ENCODE results near the gene PARVB. TPM values are rescaled to one million over a fixed set of nuclear protein-coding genes. Genes with fewer than 3 reads are reported as not detected.

PARVB gene
- total and polyA plus RNA-seq, 7 experiments from 2014 or later, result 0.18 to 51.2 (median 4.2) TPM

DNA sequence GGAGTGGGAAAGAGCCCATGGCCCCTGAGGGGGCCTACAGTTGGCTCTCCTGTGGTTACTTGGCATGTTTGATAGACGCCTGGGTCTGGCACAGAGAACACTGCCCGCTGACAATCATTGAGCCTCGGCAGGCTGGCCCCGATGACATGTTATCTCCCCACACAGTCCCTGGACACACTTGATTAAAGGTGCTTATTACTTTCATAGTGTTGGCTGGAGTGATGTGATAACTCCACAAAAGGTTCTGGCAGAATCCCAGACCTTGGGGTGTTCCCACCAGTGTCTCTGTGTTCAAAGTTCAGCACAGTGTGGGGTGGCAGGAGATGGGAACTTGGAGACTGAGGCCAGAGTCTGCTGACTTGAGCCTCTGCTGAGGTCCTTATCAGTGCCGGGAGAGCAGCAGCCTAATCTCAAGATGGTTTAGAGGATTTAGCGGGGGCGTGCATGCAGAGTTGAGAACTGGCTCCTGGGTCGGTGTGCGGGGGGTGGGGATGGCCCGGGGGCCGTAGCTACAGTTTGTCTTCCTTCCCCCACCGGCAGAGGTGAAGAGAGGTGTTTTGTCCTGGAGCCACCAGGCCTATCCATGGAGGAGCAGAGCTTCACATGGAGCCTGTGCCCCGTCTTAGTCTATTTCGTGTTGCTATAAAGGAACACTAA, 22.5 kb downstream of the PARVB start:
- H3K27me3 ChIP-seq (ENCODE audit: control insufficient read depth in 2 of 2, insufficient read depth in 2 of 2, low read length in 2 of 2), result no peaks in the 10 kb centered on the region
- DNase-seq, result no peak
- H3K9me3 ChIP-seq (ENCODE audit: control insufficient read depth in 2 of 3, low read length in 3 of 3), result no peaks in the 10 kb centered on the region
- no peak for ATAC-seq
- H3K4me1 ChIP-seq (ENCODE audit: control insufficient read depth in 2 of 2, insufficient read depth in 2 of 2, low read length in 2 of 2), result peaks cover 0 to 3% of the 10 kb centered on the region in 2 donors
- intact Hi-C loops (cut with micrococcal nuclease), result no loop called here
- Mint-ChIP-seq H3K27ac (peak overlapping the region in 1 of 9 donors; percentile 70), H3K4me3 (no peak overlapping the region), H3K4me1 (peaks cover 10 to 55% (median 25%) of the 10 kb centered on the region in 7 donors), H3K9me3 (peaks cover 0 to 1% (median 0%) of the 10 kb centered on the region in 11 donors), H3K27me3 (peaks cover 0 to 12% (median 4%) of the 10 kb centered on the region in 5 donors), H3K36me3 (peaks cover 0 to 6% (median 0%) of the 10 kb centered on the region in 5 donors)
- no peaks in the 10 kb centered on the region for H3K36me3 ChIP-seq (ENCODE audit: control insufficient read depth in 2 of 3, insufficient read depth in 3 of 3, low read length in 3 of 3)
- H3K27ac ChIP-seq (ENCODE audit: low read depth, low read length), result no peak overlapping the region
- CTCF ChIA-PET, result no interaction called here
- no peak overlapping the region for H3K4me3 ChIP-seq (ENCODE audit: low read length)
- POLR2A ChIA-PET, result no interaction called here

DNA sequence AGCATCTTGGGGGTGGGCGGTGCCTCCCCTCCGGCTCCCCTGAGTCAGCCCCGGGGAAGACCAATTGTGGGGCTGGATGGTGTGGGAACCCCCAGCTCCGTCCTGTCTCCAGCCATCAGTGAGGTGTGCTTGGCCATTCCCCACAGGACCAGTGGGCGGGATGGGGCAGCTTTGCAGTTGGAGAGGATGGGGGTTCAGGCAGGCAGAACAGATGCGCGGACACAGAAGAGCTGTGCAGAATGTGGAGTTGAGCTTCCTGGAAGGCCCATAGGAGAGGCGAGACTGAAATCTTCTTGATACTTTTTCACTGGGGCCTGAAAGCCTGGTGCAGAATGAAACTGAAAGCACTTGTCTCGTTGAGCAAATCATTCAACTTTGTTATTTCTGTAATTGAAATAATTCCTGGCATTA, 23.8 kb downstream of the PARVB start:
- peaks cover 0 to 14% (median 4%) of the 10 kb centered on the region in 5 donors for H3K27me3 Mint-ChIP-seq
- intact Hi-C loops (cut with micrococcal nuclease), result no loop called here
- ChIA-PET POLR2A (no interaction called here), CTCF (no interaction called here)
- no peak for ATAC-seq
- DNase-seq, result no peak
- H3K4me1 ChIP-seq (ENCODE audit: control insufficient read depth in 2 of 2, insufficient read depth in 2 of 2, low read length in 2 of 2), result peaks cover 0 to 3% of the 10 kb centered on the region in 2 donors
- H3K27ac ChIP-seq (ENCODE audit: low read depth, low read length), result no peak overlapping the region
- peak overlapping the region in 8 of 10 donors; percentile 29 to 86 (median 62) for H3K4me3 Mint-ChIP-seq
- H3K27ac Mint-ChIP-seq, result peak overlapping the region in 2 of 9 donors; percentile 66 to 89
- no peaks in the 10 kb centered on the region for H3K27me3 ChIP-seq (ENCODE audit: control insufficient read depth in 2 of 2, insufficient read depth in 2 of 2, low read length in 2 of 2)
- H3K4me3 ChIP-seq (ENCODE audit: low read length), result no peak overlapping the region
- H3K9me3 Mint-ChIP-seq, result peaks cover 0 to 1% (median 0%) of the 10 kb centered on the region in 11 donors
- H3K36me3 Mint-ChIP-seq, result peaks cover 0 to 6% (median 0%) of the 10 kb centered on the region in 5 donors
- H3K4me1 Mint-ChIP-seq, result peaks cover 7 to 57% (median 18%) of the 10 kb centered on the region in 7 donors
- no peaks in the 10 kb centered on the region for H3K36me3 ChIP-seq (ENCODE audit: control insufficient read depth in 2 of 3, insufficient read depth in 3 of 3, low read length in 3 of 3)
- H3K9me3 ChIP-seq (ENCODE audit: control insufficient read depth in 2 of 3, low read length in 3 of 3), result no peaks in the 10 kb centered on the region

DNA sequence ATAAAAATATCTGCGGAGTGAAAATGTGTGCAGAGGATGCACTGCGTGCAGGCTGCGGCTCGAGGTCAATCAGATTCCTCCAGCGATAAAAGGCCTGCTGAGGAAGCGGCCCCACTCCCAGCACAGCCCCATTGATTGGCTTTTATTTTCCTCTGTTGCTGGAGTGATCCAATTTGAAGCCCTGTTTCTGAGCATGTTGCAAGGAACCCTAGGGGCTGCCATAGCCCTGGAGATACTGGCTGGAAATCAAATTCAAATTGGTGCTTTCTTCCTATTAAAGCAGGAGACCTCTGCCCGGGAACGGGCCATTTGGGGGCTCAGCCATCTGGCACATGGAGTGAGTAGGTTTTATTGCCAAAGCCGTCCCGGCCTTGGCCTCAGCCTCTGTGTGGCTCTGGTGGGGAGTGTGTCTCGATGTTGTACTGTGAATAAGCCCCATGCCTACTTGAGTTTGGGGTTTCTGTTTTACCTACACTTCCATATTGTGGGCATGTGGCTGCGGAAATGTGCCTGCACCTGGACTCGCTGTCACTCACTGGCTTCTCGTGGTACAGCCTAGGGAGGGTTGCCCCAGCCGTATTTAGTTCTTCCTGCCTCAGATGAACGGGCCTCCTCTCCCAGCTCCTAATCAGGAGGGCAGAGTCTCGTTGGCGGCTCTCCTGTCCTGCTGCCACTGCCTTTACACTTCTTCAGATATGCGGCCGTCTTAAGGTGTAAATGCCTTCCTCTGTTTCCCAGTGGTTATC, 25.6 kb downstream of the PARVB start:
- H3K36me3 ChIP-seq (ENCODE audit: control insufficient read depth in 2 of 3, insufficient read depth in 3 of 3, low read length in 3 of 3), result no peaks in the 10 kb centered on the region
- H3K9me3 ChIP-seq (ENCODE audit: control insufficient read depth in 2 of 3, low read length in 3 of 3), result no peaks in the 10 kb centered on the region
- intact Hi-C loops (cut with micrococcal nuclease), result no loop called here
- ATAC-seq (peak; percentile 20), DNase-seq (no peak)
- peak overlapping the region in 6 of 10 donors; percentile 7 to 55 (median 22) for H3K4me3 Mint-ChIP-seq
- ChIA-PET CTCF (no interaction called here), POLR2A (no interaction called here)
- H3K27ac Mint-ChIP-seq, result peak overlapping the region in 2 of 9 donors; percentile 49 to 62
- H3K9me3 Mint-ChIP-seq, result peaks cover 0 to 1% (median 0%) of the 10 kb centered on the region in 11 donors
- peaks cover 0 to 6% (median 0%) of the 10 kb centered on the region in 5 donors for H3K36me3 Mint-ChIP-seq
- H3K27me3 Mint-ChIP-seq, result peaks cover 0 to 14% (median 4%) of the 10 kb centered on the region in 5 donors
- peaks cover 7 to 59% (median 16%) of the 10 kb centered on the region in 7 donors for H3K4me1 Mint-ChIP-seq
- no peak overlapping the region for H3K27ac ChIP-seq (ENCODE audit: low read depth, low read length)
- H3K27me3 ChIP-seq (ENCODE audit: control insufficient read depth in 2 of 2, insufficient read depth in 2 of 2, low read length in 2 of 2), result no peaks in the 10 kb centered on the region
- no peak overlapping the region for H3K4me3 ChIP-seq (ENCODE audit: low read length)
- H3K4me1 ChIP-seq (ENCODE audit: control insufficient read depth in 2 of 2, insufficient read depth in 2 of 2, low read length in 2 of 2), result peaks cover 0 to 3% of the 10 kb centered on the region in 2 donors

DNA sequence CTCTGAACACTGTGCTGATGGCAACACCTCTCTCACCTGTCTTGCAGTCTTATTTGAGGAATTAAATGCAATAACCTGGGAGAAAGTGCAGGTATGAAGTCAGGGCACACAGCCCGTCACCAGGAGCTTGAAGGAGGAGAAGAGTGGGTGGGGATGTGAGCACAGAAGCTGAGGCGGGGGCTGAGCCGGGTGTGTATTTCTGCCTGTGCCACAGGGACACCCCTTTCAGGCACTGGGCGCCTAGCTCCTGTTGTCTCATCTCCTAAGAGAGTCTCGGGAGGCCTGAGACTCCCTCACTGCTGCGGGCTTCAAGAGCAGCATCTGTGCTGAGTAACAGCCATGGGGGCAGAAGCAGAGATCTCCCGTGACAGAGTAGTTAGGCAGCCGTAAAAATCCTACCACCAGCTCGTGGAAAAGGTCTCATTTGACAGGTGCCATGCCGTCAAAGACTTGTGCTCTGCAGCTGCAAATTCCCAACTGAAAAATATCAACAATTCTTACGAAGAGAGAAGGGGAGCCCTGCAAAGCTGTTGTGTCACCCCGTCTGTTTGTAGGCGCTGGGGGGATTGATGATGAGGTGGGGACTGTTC, 26.8 kb downstream of the PARVB start:
- peaks cover 0 to 3% of the 10 kb centered on the region in 2 donors for H3K4me1 ChIP-seq (ENCODE audit: control insufficient read depth in 2 of 2, insufficient read depth in 2 of 2, low read length in 2 of 2)
- H3K9me3 ChIP-seq (ENCODE audit: control insufficient read depth in 2 of 3, low read length in 3 of 3), result no peaks in the 10 kb centered on the region
- ATAC-seq (no peak), DNase-seq (no peak)
- no peaks in the 10 kb centered on the region for H3K27me3 ChIP-seq (ENCODE audit: control insufficient read depth in 2 of 2, insufficient read depth in 2 of 2, low read length in 2 of 2)
- H3K4me3 Mint-ChIP-seq, result peak overlapping the region in 2 of 10 donors; percentile 3 to 26
- ChIA-PET POLR2A (no interaction called here), CTCF (interaction anchor here (0.8 kb wide), 1 partner anchor 115 kb away, joined by 3 read pairs; no protein-coding TSS in a partner anchor)
- peaks cover 0 to 1% (median 0%) of the 10 kb centered on the region in 11 donors for H3K9me3 Mint-ChIP-seq
- no peaks in the 10 kb centered on the region for H3K36me3 ChIP-seq (ENCODE audit: control insufficient read depth in 2 of 3, insufficient read depth in 3 of 3, low read length in 3 of 3)
- peaks cover 0 to 14% (median 4%) of the 10 kb centered on the region in 5 donors for H3K27me3 Mint-ChIP-seq
- no peak overlapping the region for H3K27ac ChIP-seq (ENCODE audit: low read depth, low read length)
- H3K4me1 Mint-ChIP-seq, result peaks cover 7 to 53% (median 16%) of the 10 kb centered on the region in 7 donors
- no peak overlapping the region for H3K4me3 ChIP-seq (ENCODE audit: low read length)
- H3K36me3 Mint-ChIP-seq, result peaks cover 0 to 2% (median 0%) of the 10 kb centered on the region in 5 donors
- intact Hi-C loops (cut with micrococcal nuclease), result no loop called here
- H3K27ac Mint-ChIP-seq, result peak overlapping the region in 2 of 9 donors; percentile 16 to 40

- ATAC-seq (no peak), DNase-seq (no peak)
- Histone ChIP-seq H3K36me3 (ENCODE audit: control insufficient read depth in 2 of 3, insufficient read depth in 3 of 3, low read length in 3 of 3) (no peaks in the 10 kb centered on the region), H3K4me1 (ENCODE audit: control insufficient read depth in 2 of 2, insufficient read depth in 2 of 2, low read length in 2 of 2) (peaks cover 0 to 3% of the 10 kb centered on the region in 2 donors), H3K27me3 (ENCODE audit: control insufficient read depth in 2 of 2, insufficient read depth in 2 of 2, low read length in 2 of 2) (no peaks in the 10 kb centered on the region), H3K27ac (ENCODE audit: low read depth, low read length) (no peak overlapping the region), H3K9me3 (ENCODE audit: control insufficient read depth in 2 of 3, low read length in 3 of 3) (no peaks in the 10 kb centered on the region), H3K4me3 (ENCODE audit: low read length) (no peak overlapping the region)
- H3K27ac Mint-ChIP-seq, result peak overlapping the region in 3 of 9 donors; percentile 6 to 30 (median 16)
- intact Hi-C loops (cut with micrococcal nuclease), result no loop called here
- peaks cover 0 to 14% (median 4%) of the 10 kb centered on the region in 5 donors for H3K27me3 Mint-ChIP-seq
- peak overlapping the region in 2 of 10 donors; percentile 7 to 12 for H3K4me3 Mint-ChIP-seq
- peaks cover 0 to 1% (median 0%) of the 10 kb centered on the region in 11 donors for H3K9me3 Mint-ChIP-seq
- POLR2A ChIA-PET, result no interaction called here
- CTCF ChIA-PET, result no interaction called here
- no peaks in the 10 kb centered on the region for H3K36me3 Mint-ChIP-seq
- H3K4me1 Mint-ChIP-seq, result peaks cover 7 to 50% (median 16%) of the 10 kb centered on the region in 7 donors
Observed at GRCh38 chr22:44051358-44051757, 27.3 kb downstream of the PARVB start.

- peaks cover 0 to under 1% (median 0%) of the 10 kb centered on the region in 11 donors for H3K9me3 Mint-ChIP-seq
- ATAC-seq (no peak), DNase-seq (no peak)
- H3K36me3 Mint-ChIP-seq, result no peaks in the 10 kb centered on the region
- intact Hi-C loops (cut with micrococcal nuclease), result no loop called here
- H3K27ac ChIP-seq (ENCODE audit: low read depth, low read length), result no peak overlapping the region
- H3K27me3 ChIP-seq (ENCODE audit: control insufficient read depth in 2 of 2, insufficient read depth in 2 of 2, low read length in 2 of 2), result no peaks in the 10 kb centered on the region
- H3K4me1 ChIP-seq (ENCODE audit: control insufficient read depth in 2 of 2, insufficient read depth in 2 of 2, low read length in 2 of 2), result peaks cover 0 to 3% of the 10 kb centered on the region in 2 donors
- peaks cover 7 to 44% (median 16%) of the 10 kb centered on the region in 7 donors for H3K4me1 Mint-ChIP-seq
- no peaks in the 10 kb centered on the region for H3K9me3 ChIP-seq (ENCODE audit: control insufficient read depth in 2 of 3, low read length in 3 of 3)
- ChIA-PET CTCF (no interaction called here), POLR2A (no interaction called here)
- H3K36me3 ChIP-seq (ENCODE audit: control insufficient read depth in 2 of 3, insufficient read depth in 3 of 3, low read length in 3 of 3), result no peaks in the 10 kb centered on the region
- no peak overlapping the region for H3K27ac Mint-ChIP-seq
- H3K4me3 ChIP-seq (ENCODE audit: low read length), result no peak overlapping the region
- peaks cover 0 to 14% (median 4%) of the 10 kb centered on the region in 5 donors for H3K27me3 Mint-ChIP-seq
- H3K4me3 Mint-ChIP-seq, result no peak overlapping the region
Observed at GRCh38 chr22:44051961-44052360, 27.9 kb downstream of the PARVB start.

Data from naive thymus-derived CD4-positive, alpha-beta T cell (primary cell).